T-helper 22 cell (primary cell): ENCODE measurements around the gene DOC2B.
A peak's percentile ranks its signal among the peaks of the same experiment; 100 is the strongest.
"Not testable (repeated sequence)": the region's sequence is repeated elsewhere in the genome, so short reads cannot be mapped to it uniquely, and the experiment has no call there.

Experiments used
- DNase-seq: peaks from one replicate; pipeline ENCODE4 v3.0.0-alpha.2; 2020; ENCODE audit warnings: low read depth

The DOC2B gene

DNA sequence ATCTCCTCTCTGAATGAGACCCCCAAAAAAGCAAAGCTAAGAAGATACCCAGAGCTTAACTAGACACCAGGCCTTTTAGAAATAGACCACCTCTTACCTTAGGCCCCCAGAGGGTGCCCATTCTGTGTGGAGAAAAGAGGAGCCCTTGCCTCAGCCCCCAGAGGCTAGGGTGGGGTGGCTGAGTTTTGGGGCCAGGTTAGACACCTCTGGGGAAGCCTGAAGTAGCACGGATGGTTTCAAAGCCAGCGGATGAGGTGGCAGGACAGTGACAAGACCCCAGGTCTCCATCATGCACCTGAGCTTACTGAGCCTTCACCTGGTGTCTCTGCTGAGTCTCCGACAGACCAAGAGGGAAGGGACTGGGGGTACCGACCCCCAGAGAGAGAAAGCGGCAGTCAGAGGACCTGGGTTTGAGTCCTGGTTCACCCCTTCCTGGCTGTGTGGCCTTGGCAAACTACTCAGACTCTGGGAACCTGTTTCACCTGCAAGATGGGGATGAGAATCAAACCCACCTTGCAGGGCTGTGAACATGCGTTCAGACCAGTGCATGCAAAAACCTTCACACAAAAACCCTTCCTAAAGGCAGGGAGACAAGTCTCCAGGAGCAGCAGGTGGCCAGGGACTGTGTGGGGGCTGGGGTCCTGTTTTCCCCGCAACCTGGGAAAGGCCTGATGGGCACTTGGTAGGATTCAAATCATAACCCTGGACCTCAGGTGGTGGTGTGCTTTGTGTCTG, 36.3 kb downstream of the DOC2B start:
- DNase-seq, result no peak

DNA sequence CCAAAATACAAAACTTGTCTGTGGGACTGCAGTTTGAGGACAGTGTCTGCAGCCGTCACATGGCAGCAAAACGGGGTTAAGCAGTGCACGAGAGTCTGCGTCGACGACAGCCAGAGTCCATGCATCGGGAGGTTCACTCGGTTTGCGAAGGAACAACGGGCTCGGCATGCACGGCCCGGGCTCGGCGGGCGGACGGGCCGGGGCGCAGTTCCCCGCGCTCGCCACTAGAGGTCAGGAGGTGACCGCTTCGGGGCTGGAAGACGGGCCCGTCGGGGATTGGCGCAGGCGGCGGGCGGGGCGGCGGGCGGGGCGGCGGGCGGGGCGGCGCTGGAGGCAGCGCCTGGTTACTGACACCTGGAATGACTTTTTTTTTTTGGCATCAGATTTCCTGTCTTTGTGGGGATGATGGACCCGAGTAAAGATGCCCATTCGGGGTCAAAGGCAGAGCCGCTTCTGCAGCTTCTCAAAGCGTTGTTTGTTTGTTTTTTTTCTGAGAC, 37.6 kb downstream of the DOC2B start:
- DNase-seq, result peak; percentile 54

DNA sequence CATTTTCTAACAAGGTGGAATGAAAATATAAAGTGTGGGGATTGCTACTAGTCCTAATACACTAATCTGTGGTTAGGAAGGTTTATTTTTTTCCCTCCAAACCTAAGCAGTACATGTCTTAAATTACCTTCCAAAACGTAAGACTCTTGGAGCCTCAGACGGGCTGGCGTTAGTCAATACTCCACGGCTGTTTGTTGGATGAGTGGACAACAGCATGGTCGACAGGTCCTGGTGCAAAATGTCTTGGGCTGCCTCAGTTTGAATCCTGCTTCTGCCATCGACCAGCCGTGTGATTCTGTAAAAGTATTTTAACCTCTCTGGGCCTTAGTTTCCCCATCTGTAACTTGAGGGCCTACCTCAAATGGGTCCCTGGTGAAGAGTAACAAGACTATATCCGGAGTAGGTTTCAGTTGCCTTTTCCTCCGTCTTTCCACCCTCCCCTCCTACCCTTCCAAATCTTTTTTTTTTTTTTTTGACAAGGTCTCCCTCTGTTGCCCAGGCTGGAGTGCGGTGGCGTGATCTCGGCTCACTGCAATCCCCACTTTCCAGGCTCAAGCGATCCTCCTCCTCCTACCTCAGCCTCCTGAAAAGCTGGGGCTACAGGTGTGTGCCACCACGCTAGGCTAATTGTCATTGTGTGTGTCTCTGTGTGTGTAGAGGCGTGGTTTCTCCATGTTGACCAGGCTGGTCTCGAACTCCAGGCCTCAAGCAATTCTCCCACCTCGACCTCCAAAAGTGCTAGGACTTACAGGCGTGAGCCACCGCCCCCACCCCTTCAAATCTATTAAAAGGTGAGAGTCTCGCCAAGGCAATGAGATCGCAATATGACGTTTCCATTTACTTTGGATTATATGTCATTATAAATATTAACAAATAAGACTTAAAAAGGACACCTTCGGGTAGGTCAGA, 38.3 kb downstream of the DOC2B start:
- no peak for DNase-seq

DNA sequence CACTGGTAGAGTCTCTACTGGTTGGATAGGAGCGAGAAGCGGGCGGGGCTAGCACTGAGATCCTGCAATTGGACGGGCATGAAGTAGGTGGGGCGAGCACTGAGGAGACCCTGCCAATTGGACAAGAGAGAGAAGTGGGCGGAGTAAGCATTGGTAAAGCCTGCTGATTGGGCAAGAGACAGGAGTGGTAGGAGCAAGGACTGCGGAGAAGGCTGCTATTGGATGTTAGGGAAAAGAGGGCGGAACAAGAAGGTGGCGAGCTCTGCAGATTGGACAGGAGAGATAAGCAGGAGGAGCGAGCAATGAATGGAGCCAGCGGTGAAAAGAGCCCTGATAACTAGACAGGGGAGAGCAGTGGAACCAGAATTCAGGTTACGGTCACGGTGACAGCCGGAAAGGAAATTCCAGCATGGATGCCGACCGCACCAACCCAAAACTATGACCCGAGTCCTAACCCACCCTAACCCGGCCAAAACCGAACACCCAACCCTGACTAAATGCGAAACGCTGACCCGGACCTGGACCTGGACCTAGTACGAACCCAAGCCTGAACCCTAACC, 39.3 kb downstream of the DOC2B start:
- DNase-seq, result no peak

DNA sequence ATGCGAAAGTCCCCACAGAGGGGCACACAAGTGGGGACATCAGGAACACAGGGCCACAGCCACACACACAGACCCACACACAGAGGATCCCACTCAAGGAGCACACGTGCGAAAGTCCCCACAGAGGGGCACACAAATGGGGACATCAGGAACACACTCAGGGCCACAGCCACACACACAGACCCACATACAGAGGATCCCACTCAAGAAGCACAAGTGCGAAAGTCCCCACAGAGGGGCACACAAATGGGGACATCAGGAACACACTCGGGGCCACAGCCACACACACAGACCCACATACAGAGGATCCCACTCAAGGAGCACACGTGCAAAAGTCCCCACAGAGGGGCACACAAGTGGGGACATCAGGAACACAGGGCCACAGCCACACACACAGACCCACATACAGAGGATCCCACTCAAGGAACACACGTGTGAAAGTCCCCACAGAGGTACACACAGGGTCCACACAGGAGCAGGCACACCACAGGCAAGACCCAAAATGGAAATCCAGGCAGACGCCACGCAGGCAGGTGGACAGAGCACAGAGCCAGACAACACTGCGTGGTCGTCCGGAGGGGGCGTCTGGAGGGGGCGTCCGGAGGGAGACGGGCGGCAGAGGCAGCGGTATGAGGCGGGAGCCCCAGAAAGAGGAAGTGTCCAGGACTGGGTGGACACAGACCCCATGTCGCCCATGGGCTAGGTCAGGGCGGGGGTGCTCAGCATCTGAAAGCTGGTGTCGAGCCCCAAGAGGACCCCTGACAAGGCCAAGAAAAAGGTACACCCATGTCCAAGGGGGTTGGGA, 41.8 kb downstream of the DOC2B start:
- DNase-seq, result not testable (repeated sequence)

DNA sequence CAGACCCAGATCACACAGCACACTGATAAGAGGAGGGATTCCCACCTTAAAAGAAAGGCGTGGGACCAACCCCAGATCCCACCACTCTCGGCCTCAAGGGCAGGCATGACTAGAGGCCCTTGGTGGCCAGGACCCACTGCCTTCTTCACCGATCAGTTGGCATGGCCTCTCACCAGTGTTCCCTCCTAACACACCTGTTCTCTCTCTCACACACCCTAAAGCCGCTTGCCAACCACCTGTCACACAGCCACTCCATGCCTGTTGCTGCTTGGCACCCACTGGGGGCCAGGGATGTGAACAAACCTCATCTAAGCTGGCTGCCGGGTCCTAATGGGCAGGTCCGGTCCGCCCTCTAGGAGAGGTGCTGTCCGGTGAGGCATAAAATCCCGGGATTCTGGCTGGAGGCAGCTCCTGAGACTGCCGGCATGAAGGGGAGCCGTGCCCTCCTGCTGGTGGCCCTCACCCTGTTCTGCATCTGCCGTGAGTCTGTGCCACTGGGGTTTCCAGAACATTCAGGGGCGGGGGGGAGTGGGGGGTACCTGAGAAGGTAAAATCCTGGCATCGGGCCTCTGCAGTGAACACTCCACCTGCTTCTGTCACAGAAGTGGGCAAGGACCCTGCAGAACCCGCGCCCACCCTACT, 44.2 kb downstream of the DOC2B start, which contains the start of gene SCGB1C2:
Gene SCGB1C2, plus strand, starts transcription at position 404 of the 642 bp plus-strand sequence. Its CDS starts 22 bp downstream, at position 426.
- DNase-seq, result not testable (repeated sequence)

DNA sequence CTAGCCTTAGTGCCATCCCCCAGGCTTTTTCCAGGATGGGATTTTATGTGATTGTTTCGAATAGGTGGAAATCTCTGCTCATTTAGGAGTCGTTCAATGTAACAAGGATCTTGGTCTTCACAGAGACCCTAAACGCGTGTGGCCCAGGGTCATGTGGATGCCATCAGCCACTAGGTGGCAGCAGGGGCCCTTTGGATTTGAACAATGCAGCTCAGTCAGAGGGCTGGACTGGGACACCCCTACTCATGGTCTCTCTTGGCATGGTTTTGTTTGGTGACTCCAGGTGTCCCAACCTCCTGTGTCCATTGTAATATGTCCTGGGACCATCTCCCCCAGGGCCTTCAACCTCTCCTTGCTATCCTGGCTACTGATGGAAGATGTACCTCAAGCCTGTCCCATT, 44.9 kb downstream of the DOC2B start:
- DNase-seq, result peak; percentile 56

DNA sequence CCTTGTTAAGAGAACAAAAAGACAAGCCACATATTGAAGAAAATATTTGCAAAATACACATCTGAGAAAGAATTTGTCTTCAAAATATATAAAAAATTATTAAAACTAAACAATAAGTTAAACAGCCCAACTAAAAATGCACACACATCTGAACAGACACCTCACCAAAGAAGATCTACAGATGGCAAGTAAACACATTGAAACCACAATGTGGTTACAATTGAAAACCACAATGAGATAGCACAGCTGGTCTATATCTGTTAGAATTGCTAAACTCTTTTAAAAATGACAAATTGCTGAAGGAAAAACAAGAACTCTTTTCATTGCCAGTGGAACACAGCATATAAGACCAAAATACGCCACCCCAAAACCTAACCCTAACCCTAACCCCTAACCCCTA, 45.6 kb downstream of the DOC2B start:
- DNase-seq, result not testable (repeated sequence)

DNA sequence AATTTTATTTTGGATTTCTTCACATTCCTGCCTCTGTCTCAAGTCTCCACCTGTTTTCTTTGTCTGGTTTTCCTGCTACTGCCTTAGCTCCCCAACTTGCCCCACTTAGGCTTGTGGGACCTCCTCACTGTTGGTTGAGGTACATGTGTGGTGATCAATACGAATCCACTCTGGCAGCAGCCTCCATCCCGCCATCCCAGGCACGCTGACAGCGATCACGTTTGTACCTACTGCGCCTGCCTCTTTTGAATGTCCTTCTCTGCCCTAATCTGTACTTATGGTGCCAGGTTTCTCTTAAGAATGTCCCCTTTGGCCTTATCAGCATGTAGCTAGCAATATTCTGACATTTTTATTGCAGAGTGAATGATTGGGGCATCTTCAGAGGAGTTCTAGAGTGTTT, 46.4 kb downstream of the DOC2B start:
- not testable (repeated sequence) for DNase-seq

DNA sequence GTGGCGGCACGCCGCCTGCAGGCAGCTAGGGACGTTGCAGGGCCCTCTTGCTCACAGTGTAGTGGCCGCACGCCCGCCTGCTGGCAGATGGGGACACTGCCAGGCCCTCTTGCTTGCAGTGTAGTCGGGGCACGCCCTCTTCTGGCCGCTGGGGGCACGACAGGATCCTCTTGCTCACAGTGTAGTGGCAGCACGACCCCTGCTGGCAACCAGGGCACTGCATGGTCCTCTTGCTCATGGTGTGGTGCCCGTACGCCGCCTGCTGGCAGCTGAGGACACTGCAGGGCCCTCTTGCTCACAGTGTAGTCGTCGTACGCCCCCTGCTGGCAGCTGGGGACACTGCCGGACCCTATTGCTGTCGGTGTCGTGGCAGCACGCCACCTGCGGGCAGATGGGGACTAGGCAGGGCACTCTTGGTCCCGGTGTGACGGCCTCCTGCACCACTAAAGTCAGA, 47.1 kb downstream of the DOC2B start:
- peak; percentile 43 for DNase-seq

DNA sequence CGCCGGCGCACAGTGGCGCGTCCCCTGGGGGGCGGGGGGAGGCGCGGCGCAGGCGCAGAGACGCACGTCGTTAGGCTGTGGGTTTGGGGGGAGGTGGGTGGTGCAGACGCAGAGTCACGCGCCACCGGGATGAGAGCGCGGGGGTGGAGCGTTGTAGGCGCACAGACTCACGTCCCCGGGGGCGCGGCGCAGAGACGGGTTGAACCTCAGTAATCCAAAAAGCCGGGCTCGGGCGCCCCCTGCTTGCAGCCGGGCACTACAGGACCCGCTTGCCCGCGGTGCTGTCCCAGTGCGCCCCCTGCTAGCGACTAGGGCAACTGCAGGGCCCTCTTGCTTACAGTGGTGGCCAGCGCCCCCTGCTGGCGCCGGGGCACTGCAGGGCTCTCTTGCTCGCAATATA, 47.5 kb downstream of the DOC2B start:
- DNase-seq, result not testable (repeated sequence)

DNA sequence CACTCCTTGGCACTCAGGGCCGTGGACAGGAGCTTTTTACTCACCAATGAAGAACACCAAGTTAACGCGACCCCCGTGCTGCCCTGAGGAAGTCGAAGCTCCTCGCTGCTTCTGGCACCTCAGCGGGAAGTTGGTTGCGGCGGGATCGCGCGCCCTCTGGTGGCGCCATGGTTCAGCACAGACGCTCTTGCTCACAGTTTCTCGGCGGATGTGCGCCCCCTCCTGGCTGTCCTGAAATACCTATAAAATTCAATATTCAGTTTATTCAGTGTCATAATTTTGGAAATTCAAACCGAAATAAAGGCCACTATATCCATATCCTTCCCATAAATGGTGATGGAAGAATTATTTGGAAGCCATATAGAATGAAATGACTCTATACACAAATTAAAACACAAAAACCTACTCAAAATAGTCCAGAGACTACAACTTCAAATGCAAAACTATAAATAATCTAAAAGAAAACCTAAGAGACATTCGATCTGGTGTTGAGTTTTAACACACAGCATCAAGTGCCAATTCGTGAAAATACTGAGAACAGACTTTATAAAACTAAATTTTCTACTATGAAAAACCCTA, 63.0 kb downstream of the DOC2B start:
- not testable (repeated sequence) for DNase-seq

DNA sequence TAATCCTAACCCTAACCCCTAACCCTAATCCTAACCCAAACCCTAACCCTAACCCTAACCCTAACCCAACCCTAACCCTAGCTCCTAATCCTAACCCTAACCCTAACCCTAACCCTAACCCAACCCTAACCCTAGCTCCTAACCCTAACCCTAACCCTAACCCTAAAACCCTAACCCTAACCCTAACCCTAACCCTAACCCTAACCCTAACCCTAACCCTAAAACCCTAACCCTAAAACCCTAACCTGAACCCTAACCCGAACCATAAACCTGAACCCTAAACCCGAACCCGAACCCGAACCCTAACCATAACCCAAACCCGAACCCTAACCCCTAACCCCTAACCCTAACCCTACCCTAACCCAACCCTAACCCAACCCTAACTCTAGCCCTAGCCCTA, 68.3 kb downstream of the DOC2B start:
- not testable (repeated sequence) for DNase-seq
